ENCODE data around the gene DUSP9. TPM values are rescaled to one million over a fixed set of nuclear protein-coding genes. Genes with fewer than 3 reads are reported as not detected.

DUSP9 gene
- total and polyA plus RNA-seq, 10 of the 15 experiments (the other 5 are each of a cell fraction or from before 2014, with no cell fraction given): 0.10 TPM; not detected in 9

GRCh38 chrX:153672531-153673427, 25.8 kb downstream of the DUSP9 start (continued):
- TF ChIP-seq, protein P1, sequence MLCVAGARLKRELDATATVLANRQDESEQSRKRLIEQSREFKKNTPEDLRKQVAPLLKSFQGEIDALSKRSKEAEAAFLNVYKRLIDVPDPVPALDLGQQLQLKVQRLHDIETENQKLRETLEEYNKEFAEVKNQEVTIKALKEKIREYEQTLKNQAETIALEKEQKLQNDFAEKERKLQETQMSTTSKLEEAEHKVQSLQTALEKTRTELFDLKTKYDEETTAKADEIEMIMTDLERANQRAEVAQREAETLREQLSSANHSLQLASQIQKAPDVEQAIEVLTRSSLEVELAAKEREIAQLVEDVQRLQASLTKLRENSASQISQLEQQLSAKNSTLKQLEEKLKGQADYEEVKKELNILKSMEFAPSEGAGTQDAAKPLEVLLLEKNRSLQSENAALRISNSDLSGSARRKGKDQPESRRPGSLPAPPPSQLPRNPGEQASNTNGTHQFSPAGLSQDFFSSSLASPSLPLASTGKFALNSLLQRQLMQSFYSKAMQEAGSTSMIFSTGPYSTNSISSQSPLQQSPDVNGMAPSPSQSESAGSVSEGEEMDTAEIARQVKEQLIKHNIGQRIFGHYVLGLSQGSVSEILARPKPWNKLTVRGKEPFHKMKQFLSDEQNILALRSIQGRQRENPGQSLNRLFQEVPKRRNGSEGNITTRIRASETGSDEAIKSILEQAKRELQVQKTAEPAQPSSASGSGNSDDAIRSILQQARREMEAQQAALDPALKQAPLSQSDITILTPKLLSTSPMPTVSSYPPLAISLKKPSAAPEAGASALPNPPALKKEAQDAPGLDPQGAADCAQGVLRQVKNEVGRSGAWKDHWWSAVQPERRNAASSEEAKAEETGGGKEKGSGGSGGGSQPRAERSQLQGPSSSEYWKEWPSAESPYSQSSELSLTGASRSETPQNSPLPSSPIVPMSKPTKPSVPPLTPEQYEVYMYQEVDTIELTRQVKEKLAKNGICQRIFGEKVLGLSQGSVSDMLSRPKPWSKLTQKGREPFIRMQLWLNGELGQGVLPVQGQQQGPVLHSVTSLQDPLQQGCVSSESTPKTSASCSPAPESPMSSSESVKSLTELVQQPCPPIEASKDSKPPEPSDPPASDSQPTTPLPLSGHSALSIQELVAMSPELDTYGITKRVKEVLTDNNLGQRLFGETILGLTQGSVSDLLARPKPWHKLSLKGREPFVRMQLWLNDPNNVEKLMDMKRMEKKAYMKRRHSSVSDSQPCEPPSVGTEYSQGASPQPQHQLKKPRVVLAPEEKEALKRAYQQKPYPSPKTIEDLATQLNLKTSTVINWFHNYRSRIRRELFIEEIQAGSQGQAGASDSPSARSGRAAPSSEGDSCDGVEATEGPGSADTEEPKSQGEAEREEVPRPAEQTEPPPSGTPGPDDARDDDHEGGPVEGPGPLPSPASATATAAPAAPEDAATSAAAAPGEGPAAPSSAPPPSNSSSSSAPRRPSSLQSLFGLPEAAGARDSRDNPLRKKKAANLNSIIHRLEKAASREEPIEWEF (IDR thresholded peaks at IDR 0.05; ENCODE audit: insufficient replicate concordance, low read depth, low read length): no peak
- TF ChIP-seq, protein P2, sequence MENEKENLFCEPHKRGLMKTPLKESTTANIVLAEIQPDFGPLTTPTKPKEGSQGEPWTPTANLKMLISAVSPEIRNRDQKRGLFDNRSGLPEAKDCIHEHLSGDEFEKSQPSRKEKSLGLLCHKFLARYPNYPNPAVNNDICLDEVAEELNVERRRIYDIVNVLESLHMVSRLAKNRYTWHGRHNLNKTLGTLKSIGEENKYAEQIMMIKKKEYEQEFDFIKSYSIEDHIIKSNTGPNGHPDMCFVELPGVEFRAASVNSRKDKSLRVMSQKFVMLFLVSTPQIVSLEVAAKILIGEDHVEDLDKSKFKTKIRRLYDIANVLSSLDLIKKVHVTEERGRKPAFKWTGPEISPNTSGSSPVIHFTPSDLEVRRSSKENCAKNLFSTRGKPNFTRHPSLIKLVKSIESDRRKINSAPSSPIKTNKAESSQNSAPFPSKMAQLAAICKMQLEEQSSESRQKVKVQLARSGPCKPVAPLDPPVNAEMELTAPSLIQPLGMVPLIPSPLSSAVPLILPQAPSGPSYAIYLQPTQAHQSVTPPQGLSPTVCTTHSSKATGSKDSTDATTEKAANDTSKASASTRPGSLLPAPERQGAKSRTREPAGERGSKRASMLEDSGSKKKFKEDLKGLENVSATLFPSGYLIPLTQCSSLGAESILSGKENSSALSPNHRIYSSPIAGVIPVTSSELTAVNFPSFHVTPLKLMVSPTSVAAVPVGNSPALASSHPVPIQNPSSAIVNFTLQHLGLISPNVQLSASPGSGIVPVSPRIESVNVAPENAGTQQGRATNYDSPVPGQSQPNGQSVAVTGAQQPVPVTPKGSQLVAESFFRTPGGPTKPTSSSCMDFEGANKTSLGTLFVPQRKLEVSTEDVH (IDR thresholded peaks at IDR 0.05; ENCODE audit: low read depth, partially characterized antibody): no peak

Data from GM12878 (cell line).